Keratinocyte (primary cell): Measurements from ENCODE around the gene ASB14. TPM values are rescaled to one million over a fixed set of nuclear protein-coding genes. Genes with fewer than 3 reads are reported as not detected.

ENCODE experiments used
- DNase-seq: peaks from one replicate; pipeline ENCODE4 v3.0.0-alpha.2; 2011; ENCODE audit warnings: low read depth, missing footprints, low spot score
- FAIRE-seq: peaks from 2 replicates; lab custom pipeline; 2011; peaks lifted over from hg19 to GRCh38; lab: Jason Lieb, UNC
- H2AFZ ChIP-seq: 2 replicates; pipeline ENCODE4 v1.6.0; 2012; ENCODE audit warnings: low read length, control low read depth, inconsistent platforms; ENCODE audit not compliant: control insufficient read depth
- H3K27ac ChIP-seq: 2 replicates; pipeline ENCODE4 v1.5.1; 2011; ENCODE audit warnings: low read length; ENCODE audit not compliant: control insufficient read depth, insufficient read depth
- H3K27me3 ChIP-seq: 3 replicates; pipeline ENCODE4 v1.6.0; 2011; ENCODE audit warnings: low read length; ENCODE audit not compliant: control insufficient read depth, insufficient read depth; ENCODE audit errors: extremely low read depth
- H3K36me3 ChIP-seq, 2 experiments: 2 replicates in 1 of 2; 3 replicates in 1 of 2; pipeline ENCODE4 v1.5.1; 2011; ENCODE audit warnings: low read length in 2 of 2, mild to moderate bottlenecking in 1 of 2; ENCODE audit not compliant: control insufficient read depth in 2 of 2, insufficient read depth in 2 of 2; ENCODE audit errors: extremely low read depth in 1 of 2
- H3K4me1 ChIP-seq: 3 replicates; pipeline ENCODE4 v1.5.1; 2011; ENCODE audit warnings: low read length; ENCODE audit not compliant: control insufficient read depth, insufficient read depth; ENCODE audit errors: extremely low read depth
- H3K4me2 ChIP-seq: 3 replicates; pipeline ENCODE4 v1.6.0; 2011; ENCODE audit warnings: low read depth, low read length; ENCODE audit not compliant: control insufficient read depth, insufficient read depth; ENCODE audit errors: extremely low read depth
- H3K4me3 ChIP-seq, 3 experiments: fragments of 200-600 bp in 1 of 3; sonication (generic) in 1 of 3; 2 replicates in 2 of 3; 3 replicates in 1 of 3; pipeline ENCODE4 v1.5.1; 2011 to 2016; ENCODE audit warnings: low read length in 3 of 3, mild to moderate bottlenecking in 3 of 3, control low read depth in 2 of 3, inconsistent platforms in 1 of 3, low read depth in 1 of 3, mixed read lengths in 1 of 3, mixed run types in 1 of 3, moderate library complexity in 1 of 3; ENCODE audit not compliant: control insufficient read depth in 2 of 3, insufficient read depth in 2 of 3; ENCODE audit errors: extremely low read depth in 1 of 3
- H3K79me2 ChIP-seq: 2 replicates; pipeline ENCODE4 v1.6.0; 2012; ENCODE audit warnings: low read length; ENCODE audit not compliant: control insufficient read depth, insufficient read depth
- H3K9ac ChIP-seq: 3 replicates; pipeline ENCODE4 v1.6.0; 2011; ENCODE audit warnings: low read length; ENCODE audit not compliant: control insufficient read depth, insufficient read depth; ENCODE audit errors: extremely low read depth
- H3K9me1 ChIP-seq: 3 replicates; pipeline ENCODE4 v1.6.0; 2011; ENCODE audit warnings: low read length; ENCODE audit not compliant: control insufficient read depth, insufficient read depth; ENCODE audit errors: extremely low read depth
- H3K9me3 ChIP-seq: 2 replicates; pipeline ENCODE4 v1.5.1; 2012; ENCODE audit warnings: low read depth, low read length; ENCODE audit not compliant: control insufficient read depth
- H4K20me1 ChIP-seq: 3 replicates; pipeline ENCODE4 v1.6.0; 2011; ENCODE audit warnings: low read length; ENCODE audit not compliant: control insufficient read depth, insufficient read depth; ENCODE audit errors: extremely low read depth
- EZH2 ChIP-seq: IDR thresholded peaks from one replicate; pipeline ENCODE4 v1.6.1; 2012; ENCODE audit warnings: inconsistent platforms, mild to moderate bottlenecking, low read length, moderate library complexity
- dilution Hi-C: fragments of 300-500 bp; cut with MboI; formaldehyde crosslinking; loops from one replicate; pipeline ENCODE4 v1.7.0; 2020; ENCODE audit warnings: low sequenced_read_pairs; ENCODE audit not compliant: extremely low pct_ligation_motif_present
- polyA plus RNA-seq, 5 experiments: library from polyadenylated mRNA; depleted of rRNA in 3 of 5; stranded (reverse) in 3 of 5; stranded (forward) in 1 of 5; unstranded in 1 of 5; fragments of >200 nt; gene quantifications; 1 replicate in 1 of 5; 2 replicates in 3 of 5; 3 replicates in 1 of 5; pipeline versions ENCODE4 v1.2.1 to v1.2.3, GENCODE V29; 2011 to 2012; ENCODE audit warnings: missing spikeins in 2 of 5, low read depth in 1 of 5, low replicate concordance in 1 of 5
- TF ChIP-seq, protein P1 (sequence below), 3 experiments: IDR thresholded peaks in 1 of 3; conservative IDR thresholded peaks in 1 of 3; optimal IDR thresholded peaks in 1 of 3; 2 replicates in 2 of 3; 3 replicates in 1 of 3; pipeline versions ENCODE3 to v1.5.1; 2011; ENCODE audit warnings: low read length in 3 of 3, mild to moderate bottlenecking in 3 of 3, moderate library complexity in 2 of 3, control low read depth in 1 of 3, inconsistent platforms in 1 of 3; ENCODE audit not compliant: insufficient read depth in 2 of 3; ENCODE audit errors: extremely low read depth in 1 of 3

The ASB14 gene
- polyA plus RNA-seq, 1 donor (not counting 4 experiments of a cell fraction or from before 2014, with no cell fraction given) = not detected

GRCh38 chr3:57244946-57245345, 47.5 kb downstream of the ASB14 start:
- no peak overlapping the region for H3K27ac ChIP-seq
- H3K36me3 ChIP-seq = peaks cover 0 to 5% of the 10 kb centered on the region in 2 experiments
- H3K4me2 ChIP-seq = no peak overlapping the region
- dilution Hi-C loops = no loop called here
- H2AFZ ChIP-seq = no peak overlapping the region
- H3K9me1 ChIP-seq = no peaks in the 10 kb centered on the region
- no peaks in the 10 kb centered on the region for H4K20me1 ChIP-seq
- H3K9me3 ChIP-seq = no peaks in the 10 kb centered on the region
- FAIRE-seq = no peak
- no peaks in the 10 kb centered on the region for H3K79me2 ChIP-seq
- no peaks in the 10 kb centered on the region for H3K27me3 ChIP-seq
- no peak overlapping the region for H3K9ac ChIP-seq
- TF ChIP-seq, protein P1, sequence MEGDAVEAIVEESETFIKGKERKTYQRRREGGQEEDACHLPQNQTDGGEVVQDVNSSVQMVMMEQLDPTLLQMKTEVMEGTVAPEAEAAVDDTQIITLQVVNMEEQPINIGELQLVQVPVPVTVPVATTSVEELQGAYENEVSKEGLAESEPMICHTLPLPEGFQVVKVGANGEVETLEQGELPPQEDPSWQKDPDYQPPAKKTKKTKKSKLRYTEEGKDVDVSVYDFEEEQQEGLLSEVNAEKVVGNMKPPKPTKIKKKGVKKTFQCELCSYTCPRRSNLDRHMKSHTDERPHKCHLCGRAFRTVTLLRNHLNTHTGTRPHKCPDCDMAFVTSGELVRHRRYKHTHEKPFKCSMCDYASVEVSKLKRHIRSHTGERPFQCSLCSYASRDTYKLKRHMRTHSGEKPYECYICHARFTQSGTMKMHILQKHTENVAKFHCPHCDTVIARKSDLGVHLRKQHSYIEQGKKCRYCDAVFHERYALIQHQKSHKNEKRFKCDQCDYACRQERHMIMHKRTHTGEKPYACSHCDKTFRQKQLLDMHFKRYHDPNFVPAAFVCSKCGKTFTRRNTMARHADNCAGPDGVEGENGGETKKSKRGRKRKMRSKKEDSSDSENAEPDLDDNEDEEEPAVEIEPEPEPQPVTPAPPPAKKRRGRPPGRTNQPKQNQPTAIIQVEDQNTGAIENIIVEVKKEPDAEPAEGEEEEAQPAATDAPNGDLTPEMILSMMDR (optimal IDR thresholded peaks at IDR 0.05 in 1 of 3, IDR thresholded peaks at IDR 0.05 in 1 of 3, conservative IDR thresholded peaks at IDR 0.05 in 1 of 3; ENCODE audit: extremely low read depth in 1 of 3, insufficient read depth in 2 of 3, low read length in 3 of 3) = no peak
- TF ChIP-seq EZH2 = no peak
- DNase-seq = no peak
- H3K4me1 ChIP-seq = no peaks in the 10 kb centered on the region
- no peak overlapping the region for H3K4me3 ChIP-seq

DNA sequence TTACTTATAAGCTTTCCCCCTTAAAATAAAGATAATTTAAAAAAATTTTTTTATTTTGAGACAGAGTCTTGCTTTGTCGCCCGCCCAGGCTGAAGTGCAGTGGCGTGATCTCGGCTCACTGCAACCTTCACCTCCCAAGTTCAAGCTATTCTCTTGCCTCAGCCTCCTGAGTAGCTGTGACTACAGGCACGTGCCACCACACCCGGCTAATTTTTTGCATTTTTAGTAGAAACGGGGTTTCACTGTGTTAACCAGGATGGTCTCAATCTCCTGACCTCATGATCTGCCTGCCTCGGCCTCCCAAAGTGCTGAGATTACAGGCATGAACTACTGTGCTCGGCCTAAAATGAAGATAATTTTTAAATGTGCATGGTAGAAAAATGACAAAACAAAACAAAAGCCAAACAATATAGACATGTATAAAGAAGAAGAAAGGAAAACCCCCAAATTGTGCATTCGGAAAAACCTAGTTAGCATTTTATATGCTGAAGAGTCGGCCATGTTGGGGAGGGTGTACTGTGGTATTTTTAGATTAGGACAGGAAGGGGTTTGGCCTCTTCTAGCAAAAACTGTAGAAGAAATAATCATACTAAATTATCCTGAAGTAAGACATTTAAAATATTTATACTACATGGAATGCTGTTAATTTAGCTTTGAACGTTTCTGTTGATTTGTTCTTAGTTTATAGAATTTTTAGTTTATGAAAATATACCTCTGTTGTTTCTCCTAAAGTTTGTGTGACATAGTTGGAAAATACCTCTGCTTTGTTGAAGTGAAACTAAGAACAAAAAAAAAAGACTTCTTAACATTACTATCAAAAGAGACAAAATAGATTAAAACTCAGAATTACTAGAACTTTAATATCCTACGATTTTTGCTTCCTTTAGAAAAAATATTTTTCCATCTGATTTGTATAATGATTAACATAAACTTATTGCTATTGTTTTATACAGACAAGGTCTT, 57.6 kb downstream of the ASB14 start:
- DNase-seq (no peak), FAIRE-seq (no peak)
- Histone ChIP-seq H3K79me2 (peaks cover 23% of the 10 kb centered on the region), H3K4me1 (peaks cover 3% of the 10 kb centered on the region), H3K9me1 (no peaks in the 10 kb centered on the region), H3K4me2 (no peak overlapping the region), H3K27me3 (no peaks in the 10 kb centered on the region), H3K27ac (no peak overlapping the region), H3K36me3 (peaks cover 0 to 2% of the 10 kb centered on the region in 2 experiments), H2AFZ (no peak overlapping the region), H3K9ac (no peak overlapping the region), H3K9me3 (no peaks in the 10 kb centered on the region), H4K20me1 (no peaks in the 10 kb centered on the region), H3K4me3 (no peak overlapping the region)
- TF ChIP-seq EZH2 = no peak
- TF ChIP-seq, protein P1 (optimal IDR thresholded peaks at IDR 0.05 in 1 of 3, IDR thresholded peaks at IDR 0.05 in 1 of 3, conservative IDR thresholded peaks at IDR 0.05 in 1 of 3; ENCODE audit: extremely low read depth in 1 of 3, insufficient read depth in 2 of 3, low read length in 3 of 3) = no peak
- dilution Hi-C loops = no loop called here
